HG03342 (cell line): ENCODE results near the gene DPP9.

Experiments used
- ATAC-seq: cut with Tn5 transposase; IDR thresholded peaks from one replicate; pipeline ENCODE4 v1.9.1; 2021; ENCODE audit warnings: mild to moderate bottlenecking, moderate library complexity; ENCODE audit not compliant: unreplicated experiment

The DPP9 gene

DNA sequence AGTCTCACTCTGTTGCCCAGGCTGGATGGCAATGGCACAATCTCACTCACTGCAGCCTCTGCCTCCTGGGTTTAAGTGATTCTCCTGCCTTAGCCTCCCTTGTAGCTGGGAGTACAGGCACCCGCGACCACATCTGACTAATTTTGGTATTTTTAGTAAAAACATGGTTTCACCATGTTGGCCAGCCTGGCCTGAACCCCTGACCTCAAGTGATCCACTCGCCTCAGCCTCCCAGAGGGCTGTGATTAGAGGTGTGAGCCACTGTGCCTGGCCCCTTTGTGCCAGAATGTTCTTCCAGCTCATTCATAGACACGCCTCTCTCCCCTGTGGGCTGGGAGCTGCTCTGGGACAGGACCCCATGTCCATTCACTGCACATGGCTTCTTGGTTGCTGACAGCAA is 62.6 kb downstream of the DPP9 start:
- ATAC-seq: no peak

DNA sequence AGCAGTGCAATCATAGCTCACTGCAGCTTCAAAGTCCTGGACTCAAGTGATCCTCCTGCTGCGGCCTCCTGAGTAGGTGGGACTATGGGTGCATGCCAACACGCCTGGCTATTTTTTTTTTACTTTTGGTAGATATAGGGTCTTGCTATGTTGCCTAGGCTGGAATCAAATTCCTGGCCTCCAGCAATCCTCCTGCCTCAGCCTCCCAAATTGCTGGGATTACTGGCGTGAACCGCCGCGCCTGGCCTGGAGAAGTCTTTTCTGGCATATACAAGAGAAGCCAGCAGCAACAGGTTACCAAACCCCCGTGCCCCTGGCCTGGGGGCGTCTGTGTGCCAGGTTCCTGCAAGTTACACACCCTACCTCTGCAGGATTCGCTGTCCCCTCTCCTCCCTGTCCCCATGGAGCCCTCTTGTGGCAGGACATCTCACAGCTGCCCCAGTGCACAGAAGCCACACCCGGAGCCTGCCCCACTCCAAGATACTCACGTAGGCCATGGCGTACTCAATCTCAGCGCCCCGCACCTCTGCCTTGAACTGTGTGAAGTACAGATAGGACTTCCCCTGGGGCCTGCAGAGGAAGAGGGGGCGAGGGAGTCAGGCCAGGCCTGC is 63.4 kb downstream of the DPP9 start:
- ATAC-seq: no peak

DNA sequence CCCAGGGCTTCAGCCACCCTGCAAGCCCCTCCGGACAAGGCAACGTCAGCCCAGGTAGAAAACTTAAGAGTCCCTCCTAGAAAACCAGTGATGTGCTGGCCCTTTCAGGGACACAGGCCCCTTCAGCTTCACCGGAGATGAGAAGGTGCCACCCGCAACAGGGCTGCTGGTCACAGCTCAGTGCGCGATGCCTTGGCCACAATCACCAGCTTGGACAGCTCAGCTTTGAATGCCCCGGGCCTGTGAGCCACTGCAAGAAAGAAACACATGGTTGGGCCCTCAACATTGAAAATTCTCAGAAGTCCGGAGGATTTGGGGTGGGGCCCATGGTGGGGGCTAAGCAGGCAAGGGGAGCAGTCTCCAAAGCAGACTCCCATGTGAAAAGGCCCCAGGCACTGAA is 65.8 kb downstream of the DPP9 start:
- no peak for ATAC-seq

DNA sequence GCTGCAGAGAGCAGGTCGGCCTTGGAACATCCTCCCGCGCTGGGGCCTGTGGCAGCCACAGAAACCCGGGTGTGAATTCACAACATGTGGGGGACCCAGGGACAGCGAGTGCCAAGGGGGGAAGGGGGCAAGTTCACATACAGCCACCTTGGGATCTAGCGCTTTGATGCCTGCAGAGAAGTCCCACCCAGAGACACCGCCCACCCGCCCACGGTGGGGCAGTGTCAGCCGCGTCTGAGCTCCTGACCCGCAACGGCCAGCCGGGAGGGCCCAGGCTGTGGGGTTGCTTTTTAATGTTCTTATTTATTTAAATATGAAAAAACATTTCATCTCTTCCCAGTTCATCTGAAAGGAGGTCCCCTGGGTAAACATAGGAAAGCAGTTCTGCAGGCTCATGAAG is 66.4 kb downstream of the DPP9 start:
- no peak for ATAC-seq

DNA sequence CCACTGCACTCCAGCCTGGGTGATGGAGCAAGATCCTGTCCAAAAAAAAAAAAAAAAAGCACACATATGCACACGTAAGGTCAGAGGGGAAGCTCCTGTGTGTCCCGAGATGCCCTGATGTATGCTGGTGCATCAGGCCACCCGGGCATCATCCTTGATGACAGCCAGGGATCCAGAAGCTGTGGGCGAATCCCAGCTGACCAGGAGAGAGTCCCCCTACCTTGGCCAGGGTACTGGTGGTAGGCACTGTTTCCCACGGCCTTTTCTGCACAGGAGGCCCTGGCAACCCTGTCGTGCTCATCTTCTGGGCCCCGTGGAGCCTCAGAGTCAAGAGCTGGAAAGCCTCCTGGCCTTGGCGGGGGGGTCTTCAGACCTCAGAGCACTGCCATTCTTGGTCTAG is 67.5 kb downstream of the DPP9 start:
- ATAC-seq: no peak

DNA sequence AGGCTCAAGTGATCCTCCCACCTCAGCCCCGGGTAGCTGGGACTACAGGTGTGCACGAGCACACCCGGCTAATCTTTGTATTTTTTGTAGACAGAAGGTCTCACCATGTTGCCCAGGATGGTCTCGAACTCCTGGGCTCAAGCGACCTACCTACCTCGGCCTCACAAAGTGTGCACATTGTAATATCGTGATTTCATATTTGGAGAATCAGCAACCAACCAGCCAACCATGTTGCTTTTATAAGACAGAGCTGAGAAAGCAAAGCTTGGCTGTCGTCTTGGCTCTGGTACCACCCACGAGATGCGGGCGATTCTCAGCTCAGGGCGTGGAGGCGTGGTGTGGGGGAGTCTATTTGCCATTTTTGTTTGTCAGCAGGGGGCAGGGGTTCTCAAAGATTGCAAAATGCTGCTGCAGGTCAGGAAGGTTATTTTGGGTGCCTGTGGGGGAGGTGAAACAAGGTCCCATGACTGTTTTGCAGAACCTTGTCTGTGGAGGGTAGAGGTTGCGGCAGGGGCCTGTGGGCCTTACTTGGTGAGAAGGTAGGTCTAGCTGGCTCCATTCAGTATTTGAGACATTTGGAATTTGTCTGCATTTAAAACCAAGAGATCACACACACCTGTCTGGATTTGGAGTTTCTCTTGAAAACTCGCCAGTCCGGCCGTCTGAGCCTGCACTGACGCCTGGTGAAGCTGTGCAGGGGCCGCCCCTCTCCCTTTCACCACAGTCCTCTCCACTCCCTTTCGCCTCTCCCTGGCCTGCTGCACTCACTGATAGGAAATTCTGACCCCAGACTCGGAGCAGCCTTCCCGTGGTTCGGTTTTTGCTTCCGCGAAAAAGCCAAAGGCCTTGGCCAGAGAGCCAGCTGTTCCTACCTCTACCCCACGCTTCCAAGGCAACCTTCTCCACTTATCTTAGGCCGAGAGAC is 68.9 kb downstream of the DPP9 start:
- no peak for ATAC-seq

DNA sequence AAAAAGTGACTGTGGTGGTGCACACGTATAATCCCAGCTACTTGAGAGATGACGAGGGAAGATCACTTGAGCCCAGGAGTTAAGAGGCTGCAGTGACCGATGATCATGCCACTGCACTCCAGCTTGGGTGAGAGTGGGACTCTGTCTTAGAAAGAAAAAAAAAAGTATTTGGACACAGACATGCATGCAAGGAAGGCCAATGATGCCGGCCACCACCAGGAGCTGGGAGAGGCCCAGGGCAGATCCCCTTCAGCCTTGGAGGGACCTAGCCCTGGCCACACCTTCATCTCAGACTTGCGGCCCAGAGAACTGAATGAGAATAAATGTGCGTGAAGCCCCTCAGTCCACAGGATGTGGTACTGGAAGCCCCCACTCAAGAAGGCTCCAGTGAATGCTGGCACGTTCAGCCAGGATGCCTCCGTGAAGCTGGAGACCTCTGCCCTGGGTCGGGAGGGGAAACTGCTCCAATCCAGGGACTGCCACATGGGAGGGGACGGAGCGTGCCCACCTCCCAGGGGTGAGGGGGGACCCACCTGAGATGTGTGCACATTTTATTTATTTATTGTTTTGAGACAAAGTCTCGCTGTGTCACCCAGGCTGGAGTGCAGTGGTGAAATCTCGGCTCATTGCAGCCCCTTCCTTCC is 69.7 kb downstream of the DPP9 start:
- no peak for ATAC-seq

DNA sequence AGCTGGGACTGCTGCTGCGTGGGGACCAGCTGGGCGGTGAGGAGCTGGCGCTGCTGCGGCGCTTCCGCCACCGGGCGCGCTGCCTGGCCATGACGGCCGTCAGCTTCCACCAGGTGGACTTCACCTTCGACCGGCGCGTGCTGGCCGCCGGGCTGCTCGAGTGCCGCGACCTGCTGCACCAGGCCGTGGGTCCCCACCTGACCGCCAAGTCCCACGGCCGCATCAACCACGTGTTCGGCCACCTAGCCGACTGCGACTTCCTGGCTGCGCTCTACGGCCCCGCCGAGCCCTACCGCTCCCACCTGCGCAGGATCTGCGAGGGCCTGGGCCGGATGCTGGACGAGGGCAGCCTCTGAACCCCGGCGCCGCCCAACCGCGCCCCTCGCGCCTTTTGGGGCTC is 71.6 kb downstream of the DPP9 start:
- no peak for ATAC-seq

DNA sequence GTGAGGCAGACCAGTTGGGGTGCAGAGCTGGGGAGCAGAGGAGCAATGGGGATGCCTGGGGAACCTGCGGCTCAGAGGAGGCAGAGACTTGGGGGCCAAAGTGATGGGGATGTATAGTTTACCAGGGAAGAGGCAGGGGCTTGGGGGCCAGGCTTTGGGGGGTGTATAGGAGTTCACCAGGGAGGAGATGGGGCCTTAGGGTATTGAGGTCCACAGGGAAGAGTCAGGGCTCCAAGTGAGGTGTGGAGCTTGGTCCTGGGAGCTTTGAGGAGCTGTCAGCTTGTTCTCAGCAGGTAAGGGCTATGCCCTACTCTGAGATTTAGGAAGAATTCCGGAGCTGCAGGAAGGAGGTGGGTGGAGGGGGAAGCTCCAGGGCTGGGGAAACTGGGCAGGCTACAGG is 73.5 kb downstream of the DPP9 start:
- no peak for ATAC-seq

DNA sequence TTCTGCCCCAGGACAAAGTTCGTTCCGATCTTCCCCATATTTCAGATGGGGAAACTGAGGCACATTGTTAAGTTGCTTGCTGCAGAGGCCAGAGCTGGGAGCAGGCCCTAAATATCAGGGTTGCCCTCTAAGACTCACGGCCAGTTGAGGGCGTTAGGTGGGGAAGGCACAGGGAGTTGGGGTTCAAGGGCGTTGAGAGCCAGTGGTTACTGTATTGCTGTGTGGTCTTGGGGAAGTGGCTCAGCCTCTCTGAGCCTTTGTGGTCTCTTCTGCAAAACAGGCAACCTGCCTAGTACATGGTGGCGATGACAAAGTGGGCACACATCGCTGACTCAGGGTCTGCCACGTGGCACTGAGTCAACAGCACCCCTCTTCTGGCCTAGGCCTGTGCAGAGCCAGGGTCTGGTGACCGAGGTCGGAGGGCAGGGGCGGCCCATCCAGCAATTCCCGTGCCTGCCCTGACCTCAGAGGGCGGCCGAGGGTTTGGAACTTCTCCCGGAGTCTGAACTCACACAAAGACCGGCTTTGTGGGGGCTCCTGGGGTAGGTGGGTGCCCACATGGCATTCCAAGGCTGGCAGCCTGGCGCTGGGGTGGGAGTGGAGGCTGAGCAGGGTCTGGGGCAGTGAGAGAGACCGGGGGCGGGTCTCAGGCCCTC is 74.1 kb downstream of the DPP9 start:
- no peak for ATAC-seq

DNA sequence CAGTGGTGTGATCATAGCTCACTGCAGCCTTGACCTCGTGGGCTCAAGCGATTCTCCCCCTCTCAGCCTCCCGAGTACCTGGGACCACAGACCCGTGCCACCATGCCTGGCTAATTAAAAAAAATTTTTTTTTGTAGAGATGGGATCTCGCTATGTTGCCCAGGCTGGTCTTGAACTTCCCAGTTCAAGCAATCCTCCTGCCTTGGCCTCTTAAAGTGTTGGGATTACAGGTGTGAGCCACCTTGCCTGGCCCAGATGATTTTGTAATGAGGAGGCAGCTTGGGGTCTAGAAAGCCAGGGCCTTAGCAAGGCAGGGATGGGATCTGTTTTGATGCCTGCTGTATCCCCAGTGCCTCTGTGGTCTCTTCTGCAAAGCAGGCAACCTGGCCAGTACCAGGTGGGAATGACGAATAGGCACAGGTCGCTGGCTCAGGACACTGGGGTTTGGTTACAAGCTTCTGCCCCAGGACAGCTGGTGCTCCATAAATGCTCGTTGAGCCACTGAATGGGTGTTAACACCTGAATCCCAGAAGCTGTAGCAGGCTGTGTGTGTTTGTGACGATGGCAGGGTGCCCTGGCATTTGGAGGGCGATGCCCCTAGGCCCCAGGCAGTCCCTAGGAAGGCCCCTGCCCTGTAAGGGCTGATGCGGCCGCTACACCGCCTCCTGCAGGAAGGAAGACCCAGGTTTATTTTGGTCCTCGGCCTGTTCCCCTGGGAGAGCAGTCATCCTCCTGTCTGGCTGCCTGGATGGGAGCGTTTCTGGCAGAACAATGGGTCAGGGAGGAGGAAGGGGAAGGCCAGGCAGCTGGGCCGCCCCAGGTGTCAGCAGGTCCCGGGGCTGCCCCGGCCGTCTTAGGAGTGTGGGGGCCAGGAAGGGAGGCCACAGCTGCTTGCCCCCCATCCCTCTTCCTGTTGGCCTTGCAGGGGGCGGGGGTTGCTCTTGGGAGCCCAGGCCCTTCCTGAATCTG is 75.7 kb downstream of the DPP9 start:
- ATAC-seq: no peak

DNA sequence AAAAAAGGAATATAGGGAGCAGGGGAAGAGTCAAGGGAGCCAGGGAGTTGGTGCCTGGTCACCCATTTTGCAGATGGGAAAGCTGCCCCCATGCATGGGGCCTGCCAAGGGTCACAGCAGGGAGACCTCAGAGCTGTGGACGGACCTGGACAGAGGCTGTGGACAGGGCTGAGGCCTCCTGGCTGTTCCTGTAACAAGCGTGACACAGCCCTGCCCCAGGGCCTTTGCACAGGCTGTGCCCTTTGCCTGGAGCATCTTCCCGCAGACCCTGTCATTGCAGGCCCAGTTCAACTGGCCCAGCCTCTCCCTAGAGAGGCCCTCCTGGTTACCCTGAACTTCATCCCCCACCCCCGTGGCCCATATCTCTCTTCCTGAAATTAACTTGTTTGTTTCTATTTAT is 77.9 kb downstream of the DPP9 start:
- ATAC-seq: no peak

DNA sequence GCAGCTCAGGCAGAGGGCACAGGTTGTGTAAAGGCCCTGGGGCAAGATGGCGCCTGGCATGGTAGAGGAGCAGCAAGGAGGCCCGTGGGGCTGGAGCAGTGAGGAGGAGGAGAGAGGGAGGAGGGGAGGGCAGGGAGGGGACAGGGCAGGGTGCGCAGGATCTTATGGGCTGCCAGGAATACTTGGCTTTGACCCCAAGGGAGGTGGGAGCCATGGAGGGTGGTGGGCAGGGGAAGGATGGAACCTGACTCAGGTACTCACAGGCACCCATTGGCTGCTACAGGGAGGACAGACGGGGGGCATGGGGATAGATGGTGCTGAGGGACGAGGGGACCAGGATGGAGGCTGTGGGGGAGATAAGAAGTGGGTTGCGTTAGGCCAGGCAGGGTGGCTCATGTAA is 81.0 kb downstream of the DPP9 start:
- ATAC-seq: no peak

DNA sequence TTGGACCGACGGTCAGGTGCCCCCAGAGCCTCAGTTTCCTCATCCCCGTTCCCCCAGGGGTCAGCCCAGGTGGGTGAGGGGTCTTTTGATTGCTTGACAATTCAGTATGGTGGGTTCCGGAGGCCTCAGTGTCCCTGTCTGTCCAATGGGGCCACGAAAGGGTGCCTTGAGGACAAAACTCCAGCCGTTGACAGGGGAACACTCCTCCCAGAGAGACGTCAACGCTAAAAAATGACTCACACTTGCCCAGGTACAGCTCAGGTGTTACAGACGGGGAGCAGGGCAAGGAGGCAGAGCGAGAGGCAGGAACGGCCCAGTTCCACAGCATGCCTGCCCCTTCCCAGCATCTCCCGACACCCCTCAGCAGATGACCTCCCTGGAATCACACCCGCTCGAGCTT is 82.5 kb downstream of the DPP9 start:
- ATAC-seq: no peak

DNA sequence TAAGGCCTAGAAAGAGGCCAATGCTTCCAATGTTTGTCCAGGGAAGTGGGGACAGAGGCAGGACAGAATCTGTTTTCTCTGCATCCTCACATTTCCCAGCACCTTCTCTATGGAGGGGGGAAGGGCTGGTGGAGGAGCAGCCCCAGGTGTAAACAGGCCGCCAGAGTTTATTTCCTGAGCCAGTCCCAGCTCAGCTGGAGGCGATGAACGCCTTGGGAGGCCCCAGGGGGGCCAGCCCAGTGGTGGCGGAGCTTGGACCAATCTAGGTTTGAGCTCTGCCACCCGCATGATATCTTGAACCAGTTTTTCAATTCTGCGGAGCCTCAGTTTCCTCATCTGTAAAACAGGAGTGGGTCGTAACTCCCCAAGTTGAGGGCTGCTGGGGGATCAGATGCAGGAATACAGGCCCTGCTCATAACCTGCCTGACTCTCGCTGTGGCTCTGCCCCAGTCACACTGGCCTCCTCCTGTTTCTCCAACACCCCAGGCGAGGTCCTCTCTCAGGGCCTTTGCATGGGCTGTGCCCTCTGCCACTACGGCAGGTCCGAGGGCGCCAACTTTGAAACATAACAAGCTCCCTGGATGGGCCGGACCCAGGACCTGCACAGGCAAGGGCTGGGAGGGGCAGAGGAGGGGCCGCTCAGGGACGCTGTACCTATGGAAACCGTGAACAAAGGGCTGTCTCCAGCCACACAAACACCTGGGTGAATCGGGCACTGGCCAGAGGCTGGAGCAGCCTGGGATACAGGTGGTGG is 83.2 kb downstream of the DPP9 start:
- ATAC-seq: no peak

DNA sequence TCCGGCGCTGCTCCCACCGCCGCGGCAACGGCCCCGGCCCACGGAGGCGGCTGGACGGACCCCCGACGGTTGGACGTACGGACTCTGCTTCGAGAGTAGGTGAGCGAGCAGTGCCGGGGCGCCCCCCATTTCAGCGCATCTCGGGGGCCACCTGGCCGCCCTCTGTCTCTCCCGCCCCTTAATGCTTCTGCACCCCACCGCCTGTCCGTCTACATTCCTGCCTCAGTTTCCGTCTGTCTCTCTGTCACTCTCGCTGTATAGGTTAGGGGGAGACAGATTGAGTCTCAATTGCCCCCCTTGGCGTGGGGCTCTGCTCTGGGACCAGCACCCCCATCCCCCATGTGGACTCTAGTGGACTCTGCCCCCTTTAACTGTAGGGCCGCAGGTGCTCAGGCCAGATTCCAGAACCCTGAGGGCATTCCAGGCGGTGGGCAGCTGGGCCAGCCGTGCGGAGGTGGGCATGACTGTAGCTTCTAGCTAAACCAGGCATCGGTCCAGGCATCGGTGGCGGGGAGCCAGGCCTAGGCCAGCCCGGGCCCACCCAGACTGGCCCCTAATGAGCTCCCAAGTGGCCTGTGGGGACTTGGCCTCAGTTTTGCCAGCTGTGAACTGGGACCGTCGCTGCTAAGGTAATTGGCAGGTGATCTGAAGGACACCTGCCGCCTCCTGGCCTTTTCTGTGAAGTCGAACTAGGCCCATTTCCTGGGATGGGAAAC is 84.0 kb downstream of the DPP9 start:
- ATAC-seq: no peak

DNA sequence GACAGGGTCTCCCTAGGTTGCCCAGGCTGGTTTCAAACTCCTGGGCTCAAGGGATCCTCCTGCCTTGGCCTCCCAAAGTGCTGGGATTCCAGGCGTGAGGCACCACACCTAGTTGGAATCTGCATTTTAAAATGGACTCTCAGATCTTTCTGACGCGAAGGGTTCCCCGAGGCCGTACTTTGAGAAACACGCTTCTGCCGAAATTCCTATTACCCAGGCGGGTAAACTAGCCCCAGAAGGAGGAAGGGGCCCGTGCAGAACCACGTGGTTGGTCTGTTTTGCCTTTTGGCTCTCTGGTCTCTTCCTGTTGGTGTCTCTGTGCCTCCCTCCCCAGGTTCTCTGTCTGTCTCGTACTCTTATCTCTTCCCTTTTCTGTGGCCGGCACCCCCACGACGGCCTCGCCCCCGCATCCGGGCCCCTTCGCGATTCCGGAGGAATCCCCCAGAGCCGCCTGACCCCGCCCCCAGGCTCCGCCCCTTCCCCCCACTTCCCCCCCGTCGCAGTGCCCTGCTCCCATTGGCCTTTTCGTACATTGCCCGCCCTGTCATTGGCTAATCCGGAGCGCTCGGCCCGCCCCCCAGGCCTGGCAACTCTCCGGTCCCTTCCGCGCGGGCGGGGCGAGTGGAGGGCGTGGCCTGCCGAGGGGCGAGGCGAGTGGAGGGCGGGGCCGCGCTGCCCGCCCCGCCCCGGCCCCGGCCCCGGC is 84.7 kb downstream of the DPP9 start, which contains the start of gene TNFAIP8L1:
TNFAIP8L1 (plus strand) TSS at position 689 of the 703 bp plus-strand sequence. CDS start 12,354 bp downstream, outside the sequence.
- ATAC-seq: peak; percentile 69

DNA sequence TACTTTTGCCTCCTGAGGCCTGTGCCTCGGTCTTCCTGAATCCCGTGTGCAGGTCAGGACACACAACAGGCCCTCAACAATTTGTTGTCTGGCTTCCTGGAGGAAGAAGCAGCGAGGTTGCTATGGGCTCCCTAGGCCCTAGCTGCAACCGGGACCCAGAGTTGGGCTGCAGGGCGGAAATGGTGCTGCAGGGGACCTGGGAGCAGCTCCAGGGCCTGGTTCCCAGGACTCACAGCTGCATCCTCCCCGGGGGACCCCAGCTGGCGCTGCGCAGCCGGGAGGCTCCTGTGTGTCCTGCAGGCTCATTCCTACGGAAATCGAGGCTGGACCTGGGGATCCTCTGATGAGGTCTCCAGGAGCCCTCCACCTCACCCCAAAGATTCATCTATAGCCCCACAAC is 85.3 kb downstream of the DPP9 start:
- ATAC-seq: no peak
